ENCODE measurements around the gene AFTPH. TPM values are rescaled to one million over a fixed set of nuclear protein-coding genes. Genes with fewer than 3 reads are reported as not detected.

Gene AFTPH, protein sequence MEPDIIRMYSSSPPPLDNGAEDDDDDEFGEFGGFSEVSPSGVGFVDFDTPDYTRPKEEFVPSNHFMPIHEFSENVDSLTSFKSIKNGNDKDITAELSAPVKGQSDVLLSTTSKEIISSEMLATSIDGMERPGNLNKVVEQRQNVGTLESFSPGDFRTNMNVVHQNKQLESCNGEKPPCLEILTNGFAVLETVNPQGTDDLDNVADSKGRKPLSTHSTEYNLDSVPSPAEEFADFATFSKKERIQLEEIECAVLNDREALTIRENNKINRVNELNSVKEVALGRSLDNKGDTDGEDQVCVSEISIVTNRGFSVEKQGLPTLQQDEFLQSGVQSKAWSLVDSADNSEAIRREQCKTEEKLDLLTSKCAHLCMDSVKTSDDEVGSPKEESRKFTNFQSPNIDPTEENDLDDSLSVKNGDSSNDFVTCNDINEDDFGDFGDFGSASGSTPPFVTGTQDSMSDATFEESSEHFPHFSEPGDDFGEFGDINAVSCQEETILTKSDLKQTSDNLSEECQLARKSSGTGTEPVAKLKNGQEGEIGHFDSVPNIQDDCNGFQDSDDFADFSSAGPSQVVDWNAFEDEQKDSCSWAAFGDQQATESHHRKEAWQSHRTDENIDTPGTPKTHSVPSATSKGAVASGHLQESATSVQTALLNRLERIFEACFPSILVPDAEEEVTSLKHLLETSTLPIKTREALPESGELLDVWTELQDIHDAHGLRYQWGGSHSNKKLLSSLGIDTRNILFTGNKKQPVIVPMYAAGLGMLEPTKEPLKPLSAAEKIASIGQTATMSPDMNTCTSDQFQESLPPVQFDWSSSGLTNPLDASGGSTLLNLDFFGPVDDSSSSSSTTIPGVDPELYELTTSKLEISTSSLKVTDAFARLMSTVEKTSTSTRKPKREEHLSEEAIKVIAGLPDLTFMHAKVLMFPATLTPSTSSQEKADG
- total RNA-seq (10 to 100 TPM; 43.9 to 56.1 TPM), polyA plus RNA-seq (ENCODE audit: insufficient read depth, low read depth, low replicate concordance) (38.7 TPM)
- long read RNA-seq, donor 1, full-length matches to known transcripts: 2 of 2 reads
- long read RNA-seq, donor 1, partial matches to known transcripts: 0 of 2 reads
- long read RNA-seq, donor 1, other reads (novel, unspliced or antisense): 0 of 2 reads
- long read RNA-seq, donor 2: 0 reads

DNA sequence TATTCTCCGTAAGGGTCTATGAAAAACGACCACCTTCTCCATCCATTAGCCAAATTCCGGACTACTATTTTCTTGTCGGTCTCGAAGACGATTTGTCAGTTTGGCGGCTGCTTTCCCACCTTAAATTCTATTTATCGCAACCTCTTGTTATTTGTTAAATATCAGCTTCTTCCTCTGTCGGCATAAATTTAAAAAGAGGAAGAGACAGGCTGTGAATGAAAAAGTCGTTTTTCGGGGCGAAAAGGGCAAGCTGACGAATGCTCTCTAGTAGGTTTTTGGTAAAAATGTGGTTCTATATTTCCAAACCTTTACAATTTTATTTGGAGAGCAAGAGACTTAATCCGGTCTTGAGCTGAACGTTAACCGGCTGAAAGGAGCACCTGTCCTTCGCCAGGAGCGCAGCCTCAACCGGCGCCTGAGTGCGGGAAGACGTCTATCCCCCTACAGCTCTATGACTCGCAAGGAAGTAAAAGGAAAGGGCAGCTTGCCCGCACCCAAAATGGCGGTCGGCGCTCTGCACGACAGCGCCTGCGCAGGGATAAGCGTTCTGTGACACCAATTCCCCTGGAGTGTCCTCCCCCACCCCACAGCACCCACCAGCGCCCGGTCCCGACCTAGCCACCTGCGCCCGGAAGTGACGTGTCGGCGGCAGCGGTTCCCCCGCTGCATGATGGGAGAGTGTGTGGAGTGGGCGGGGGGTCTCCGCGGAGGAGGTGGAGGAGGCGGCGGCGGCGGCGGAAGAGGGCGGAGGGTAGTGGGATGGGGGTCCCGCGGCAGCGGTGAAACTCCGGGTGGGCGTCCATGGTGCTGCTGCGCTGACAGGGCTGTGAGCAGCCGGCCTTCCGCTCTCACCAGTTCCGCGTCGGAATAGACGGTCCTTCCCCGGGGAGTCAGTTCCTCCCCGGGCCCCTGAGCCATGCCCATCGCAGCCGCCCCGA, at the start of gene AFTPH:
Gene AFTPH (plus strand): TSS at position 663 of the 938 bp plus-strand sequence. CDS start 27,147 bp downstream, outside the sequence.
- H3K4me1 ChIP-seq: peaks cover 7% of the 10 kb centered on the region
- intact Hi-C loops (cut with DNase I; ENCODE audit: low total_unique reads): no loop called here
- H3K4me3 ChIP-seq: peak within 1 kb of the TSS; percentile 85 to 88
- peak within 1 kb of the TSS; percentile 91 to 95 for H3K27ac ChIP-seq
- no peaks in the 10 kb centered on the region for H3K36me3 ChIP-seq (ENCODE audit: low read depth, missing control alignments)
- DNase-seq: peak; percentile 98
- H3K27me3 ChIP-seq: no peaks in the 10 kb centered on the region
- TF ChIP-seq, protein P1, sequence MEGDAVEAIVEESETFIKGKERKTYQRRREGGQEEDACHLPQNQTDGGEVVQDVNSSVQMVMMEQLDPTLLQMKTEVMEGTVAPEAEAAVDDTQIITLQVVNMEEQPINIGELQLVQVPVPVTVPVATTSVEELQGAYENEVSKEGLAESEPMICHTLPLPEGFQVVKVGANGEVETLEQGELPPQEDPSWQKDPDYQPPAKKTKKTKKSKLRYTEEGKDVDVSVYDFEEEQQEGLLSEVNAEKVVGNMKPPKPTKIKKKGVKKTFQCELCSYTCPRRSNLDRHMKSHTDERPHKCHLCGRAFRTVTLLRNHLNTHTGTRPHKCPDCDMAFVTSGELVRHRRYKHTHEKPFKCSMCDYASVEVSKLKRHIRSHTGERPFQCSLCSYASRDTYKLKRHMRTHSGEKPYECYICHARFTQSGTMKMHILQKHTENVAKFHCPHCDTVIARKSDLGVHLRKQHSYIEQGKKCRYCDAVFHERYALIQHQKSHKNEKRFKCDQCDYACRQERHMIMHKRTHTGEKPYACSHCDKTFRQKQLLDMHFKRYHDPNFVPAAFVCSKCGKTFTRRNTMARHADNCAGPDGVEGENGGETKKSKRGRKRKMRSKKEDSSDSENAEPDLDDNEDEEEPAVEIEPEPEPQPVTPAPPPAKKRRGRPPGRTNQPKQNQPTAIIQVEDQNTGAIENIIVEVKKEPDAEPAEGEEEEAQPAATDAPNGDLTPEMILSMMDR (IDR thresholded peaks at IDR 0.05): no peak
- TF ChIP-seq POLR2A (IDR thresholded peaks at IDR 0.05): peak; percentile 58
- no peaks in the 10 kb centered on the region for H3K9me3 ChIP-seq
- 0% methylated on average over 31 to 57 of the region's 67 CpGs for WGBS, 2 donors

DNA sequence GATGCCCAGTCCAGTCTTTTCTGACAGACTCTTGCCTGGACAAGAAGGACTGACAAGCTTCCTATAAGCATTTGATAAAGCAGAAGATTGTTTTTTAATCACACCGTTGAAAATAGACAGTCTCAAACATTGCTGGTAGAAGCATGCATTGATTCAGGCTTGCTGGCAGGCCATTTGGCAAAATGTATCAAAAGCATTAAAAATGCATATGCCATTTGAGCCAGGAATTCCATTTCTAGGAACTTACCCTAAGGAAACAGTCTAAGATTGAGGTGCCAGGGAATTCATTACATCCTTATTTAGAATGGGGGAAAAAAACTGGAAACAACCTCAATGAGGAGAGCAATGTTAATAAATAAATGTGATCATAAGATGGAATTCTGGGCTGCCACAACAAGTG, 49.5 kb upstream of the AFTPH start:
- intact Hi-C loops (cut with DNase I; ENCODE audit: low total_unique reads): no loop called here
- Histone ChIP-seq H3K27me3 (no peaks in the 10 kb centered on the region), H3K4me3 (no peak overlapping the region), H3K9me3 (no peaks in the 10 kb centered on the region), H3K27ac (no peak overlapping the region), H3K36me3 (ENCODE audit: low read depth, missing control alignments) (no peaks in the 10 kb centered on the region), H3K4me1 (no peaks in the 10 kb centered on the region)
- DNase-seq: no peak
- TF ChIP-seq, protein P1 (IDR thresholded peaks at IDR 0.05): no peak
- TF ChIP-seq POLR2A (IDR thresholded peaks at IDR 0.05): no peak
- 81 to 82% methylated on average over 1 of the region's 1 CpG for WGBS, 2 donors

DNA sequence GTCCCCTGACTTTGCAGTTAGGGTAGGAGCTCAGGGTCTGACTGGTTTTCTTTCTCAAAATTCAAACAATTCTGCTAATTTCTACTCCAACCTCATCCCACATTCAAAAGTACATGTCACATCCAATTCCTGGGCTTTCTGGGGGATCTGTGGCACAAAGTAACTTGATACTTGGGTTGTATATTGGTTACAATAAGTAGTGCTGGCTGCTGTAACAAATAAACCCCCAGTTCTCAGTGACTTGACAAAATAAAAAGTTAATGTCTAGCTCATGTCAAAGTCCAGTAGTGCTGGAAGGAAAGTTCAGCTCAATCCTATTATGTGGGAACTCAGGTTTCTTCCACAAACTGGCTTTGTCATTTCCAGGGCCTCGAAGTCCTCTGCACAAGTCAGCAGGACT, 47.1 kb upstream of the AFTPH start:
- whole genome bisulfite sequencing, 2 donors: 90 to 97% methylated on average over 1 of the region's 1 CpG
- no peaks in the 10 kb centered on the region for H3K27me3 ChIP-seq
- intact Hi-C loops (cut with DNase I; ENCODE audit: low total_unique reads): no loop called here
- no peak overlapping the region for H3K4me3 ChIP-seq
- TF ChIP-seq, protein P1 (IDR thresholded peaks at IDR 0.05): no peak
- TF ChIP-seq POLR2A (IDR thresholded peaks at IDR 0.05): no peak
- no peaks in the 10 kb centered on the region for H3K36me3 ChIP-seq (ENCODE audit: low read depth, missing control alignments)
- no peaks in the 10 kb centered on the region for H3K9me3 ChIP-seq
- H3K4me1 ChIP-seq: no peaks in the 10 kb centered on the region
- H3K27ac ChIP-seq: no peak overlapping the region
- DNase-seq: no peak

DNA sequence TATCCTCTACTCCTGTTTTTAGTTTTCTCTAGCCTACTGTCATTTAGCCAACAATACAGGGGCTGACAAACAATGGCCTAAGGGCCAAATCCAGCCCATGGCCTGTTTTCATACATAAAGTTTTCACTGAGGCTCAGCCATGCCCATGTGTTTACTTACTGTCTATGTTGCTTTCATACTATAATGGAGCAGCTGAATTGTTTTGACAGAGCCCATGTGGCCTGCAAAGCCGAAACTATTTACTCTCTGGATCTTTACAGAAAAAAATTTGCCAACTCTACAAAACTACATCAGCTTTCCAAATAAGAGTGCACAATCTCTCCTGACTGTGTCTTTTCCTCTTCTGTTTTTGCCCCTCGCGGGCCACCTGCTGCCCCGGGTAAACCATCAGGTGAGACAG, 46.1 kb upstream of the AFTPH start:
- intact Hi-C loops (cut with DNase I; ENCODE audit: low total_unique reads): no loop called here
- H3K27me3 ChIP-seq: no peaks in the 10 kb centered on the region
- H3K27ac ChIP-seq: no peak overlapping the region
- no peak for DNase-seq
- H3K36me3 ChIP-seq (ENCODE audit: low read depth, missing control alignments): no peaks in the 10 kb centered on the region
- H3K4me1 ChIP-seq: no peaks in the 10 kb centered on the region
- 91 to 92% methylated on average over 4 of the region's 4 CpGs for WGBS, 2 donors
- H3K9me3 ChIP-seq: no peaks in the 10 kb centered on the region
- TF ChIP-seq, protein P1 (IDR thresholded peaks at IDR 0.05): no peak
- no peak for TF ChIP-seq POLR2A (IDR thresholded peaks at IDR 0.05)
- H3K4me3 ChIP-seq: no peak overlapping the region

All from testis (tissue), 5 donors.